RPMI7951 (cell line): ENCODE data around the gene PRUNE2. TPM values are rescaled to one million over a fixed set of nuclear protein-coding genes. Genes with fewer than 3 reads are reported as not detected.
"Not testable (repeated sequence)": the region's sequence is repeated elsewhere in the genome, so short reads cannot be mapped to it uniquely, and the experiment has no call there.

Source experiments
- DNase-seq: peaks from one replicate; pipeline ENCODE4 v3.0.0-alpha.2; 2012; ENCODE audit warnings: low read depth
- total RNA-seq: library from RNA; depleted of rRNA; stranded (reverse); fragments of >200 nt; shearing (Covaris generic); gene quantifications from 2 replicates; pipeline ENCODE4 v1.2.3, GENCODE V29; 2014

Gene PRUNE2
- total RNA-seq, 1 experiment from 2014 or later = 0.12 TPM

GRCh38 chr9:76799473-76799872 lies 106.4 kb downstream of the PRUNE2 start:
- DNase-seq = no peak

- no peak for DNase-seq
These were observed 107.4 kb downstream of the PRUNE2 start for GRCh38 chr9:76798527-76798926.

DNA sequence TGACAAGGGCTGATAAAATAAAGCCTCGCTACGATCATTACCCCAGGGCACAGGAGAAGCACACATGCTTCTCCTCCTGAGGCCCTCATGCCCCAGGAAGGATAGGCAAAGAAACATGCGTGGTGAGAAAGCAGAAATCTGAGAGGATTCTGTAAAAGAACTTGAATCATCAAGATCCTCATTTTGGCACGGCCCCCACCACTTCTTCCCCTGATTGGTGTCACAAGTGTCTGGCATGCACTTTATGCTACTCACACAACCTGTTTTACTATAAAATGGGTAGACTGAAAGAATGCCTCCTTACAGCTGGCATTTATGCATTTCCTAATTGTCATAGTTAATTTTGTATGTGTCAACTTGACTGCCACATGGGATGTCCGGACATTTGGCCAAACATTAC lies 109.6 kb downstream of the PRUNE2 start:
- no peak for DNase-seq

GRCh38 chr9:76793784-76794431 lies 112.0 kb downstream of the PRUNE2 start:
- no peak for DNase-seq

- DNase-seq = no peak
These were observed 116.1 kb downstream of the PRUNE2 start for GRCh38 chr9:76789840-76790239.

- DNase-seq = peak; percentile 47
These were observed 118.2 kb downstream of the PRUNE2 start for GRCh38 chr9:76787677-76788076.

GRCh38 chr9:76785501-76785900 lies 120.4 kb downstream of the PRUNE2 start:
- no peak for DNase-seq

DNA sequence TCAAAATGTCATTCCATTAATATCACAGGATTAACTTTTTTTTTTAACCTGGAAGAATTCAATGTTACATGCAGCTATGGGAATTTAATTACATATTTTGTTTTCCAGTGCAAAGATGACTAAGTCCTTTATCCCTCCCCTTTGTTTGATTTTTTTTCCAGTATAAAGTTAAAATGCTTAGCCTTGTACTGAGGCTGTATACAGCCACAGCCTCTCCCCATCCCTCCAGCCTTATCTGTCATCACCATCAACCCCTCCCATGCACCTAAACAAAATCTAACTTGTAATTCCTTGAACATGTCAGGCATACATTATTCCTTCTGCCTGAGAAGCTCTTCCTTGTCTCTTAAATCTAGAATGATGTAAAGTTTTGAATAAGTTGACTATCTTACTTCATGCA lies 121.0 kb downstream of the PRUNE2 start:
- no peak for DNase-seq

DNA sequence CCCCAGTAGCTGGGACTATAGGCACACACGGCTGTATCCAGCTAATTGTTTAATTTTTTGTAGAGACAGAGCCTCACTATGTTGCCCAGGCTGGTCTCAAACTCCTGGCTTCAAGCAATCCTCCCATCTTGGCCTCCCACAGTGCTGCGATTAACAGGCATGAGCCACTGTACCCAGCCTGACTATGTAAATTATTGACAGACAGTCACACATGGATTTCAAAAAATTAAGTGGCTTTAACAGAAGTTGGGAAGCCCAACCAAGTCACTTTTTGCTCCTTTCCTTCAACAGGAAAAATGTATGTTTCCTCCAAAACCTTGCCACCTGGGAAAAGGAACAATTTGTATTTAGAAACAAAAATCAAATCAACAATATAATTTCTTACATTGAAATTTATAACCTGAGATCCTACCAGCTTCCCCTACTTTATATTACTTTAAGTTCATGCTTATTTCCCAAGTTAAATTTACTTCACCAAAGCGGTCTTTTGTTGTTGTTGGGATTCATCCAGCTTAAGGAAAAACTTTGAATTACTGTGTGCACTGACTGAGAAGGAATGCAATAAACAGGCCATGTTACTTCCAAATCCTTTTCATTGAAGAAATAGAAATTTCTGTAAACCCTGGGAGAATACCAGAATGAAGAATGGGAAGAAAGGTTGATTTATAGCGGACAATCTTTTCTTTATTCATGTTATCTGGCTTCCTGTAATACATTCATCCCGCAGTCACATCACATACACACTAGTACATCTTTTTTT lies 133.0 kb downstream of the PRUNE2 start:
- no peak for DNase-seq

DNA sequence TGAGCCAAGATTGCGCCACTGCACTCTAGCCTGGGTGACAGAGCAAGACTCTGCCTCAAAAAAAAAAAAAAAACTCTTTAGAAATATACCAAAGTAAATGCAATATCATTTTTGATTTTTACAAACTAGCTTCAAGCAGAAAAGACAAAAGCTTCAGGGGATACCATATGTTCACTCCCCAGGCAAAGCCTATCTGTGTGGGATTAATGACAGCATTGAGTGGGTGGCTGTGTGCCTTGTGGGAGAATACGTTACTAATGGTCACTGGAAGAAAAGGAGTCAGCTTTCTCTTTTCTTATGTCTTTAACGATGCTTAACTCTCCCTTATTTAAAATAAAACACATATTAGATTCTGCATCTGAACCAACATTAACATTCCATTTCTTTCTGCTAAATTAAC lies 139.8 kb downstream of the PRUNE2 start:
- no peak for DNase-seq

DNA sequence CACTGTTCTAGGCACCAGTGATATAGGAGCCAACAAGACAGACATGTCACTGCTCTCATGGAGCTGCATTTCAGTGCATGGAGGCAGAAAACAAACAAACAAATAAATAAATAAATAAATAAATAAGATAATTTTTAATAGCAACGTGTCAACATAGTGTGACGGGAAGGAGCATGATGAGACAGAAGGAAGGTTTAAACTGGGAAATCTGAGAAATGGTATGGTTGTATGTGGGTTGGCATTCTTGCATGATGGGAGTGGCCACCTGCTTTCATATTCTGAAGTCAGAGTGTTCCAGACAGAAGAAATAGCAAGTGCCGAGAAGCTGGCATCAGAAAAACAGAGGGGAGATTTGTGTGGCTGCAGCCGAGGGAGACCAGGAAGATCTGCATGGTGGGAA lies 141.8 kb downstream of the PRUNE2 start, which contains the start of gene PCA3:
Gene PCA3 (plus strand): TSS at position 301 of the 400 bp plus-strand sequence.
- no peak for DNase-seq

- DNase-seq = peak; percentile 4
These were observed 144.5 kb downstream of the PRUNE2 start for GRCh38 chr9:76761448-76761847.

DNA sequence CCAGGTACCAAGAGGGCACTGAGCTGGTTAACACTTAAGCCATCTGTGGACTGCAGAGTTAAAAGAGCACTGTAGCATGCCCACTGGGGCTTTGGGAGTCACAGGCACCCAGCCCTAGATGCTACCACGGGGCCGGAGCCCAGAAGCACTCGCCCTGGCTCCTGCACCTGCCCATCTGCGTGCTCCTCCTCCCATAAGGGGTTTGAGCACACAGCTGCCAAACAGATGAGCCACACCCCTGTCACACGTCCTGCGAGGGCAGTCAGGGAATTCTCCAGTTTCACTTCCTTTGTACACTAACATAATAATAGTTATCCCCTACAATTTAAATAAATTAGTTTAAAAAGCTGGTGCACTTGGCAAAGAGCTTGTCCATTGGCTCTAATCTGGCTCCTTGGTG lies 146.2 kb downstream of the PRUNE2 start:
- DNase-seq = no peak

GRCh38 chr9:76758476-76758875 lies 147.4 kb downstream of the PRUNE2 start:
- DNase-seq = no peak

DNA sequence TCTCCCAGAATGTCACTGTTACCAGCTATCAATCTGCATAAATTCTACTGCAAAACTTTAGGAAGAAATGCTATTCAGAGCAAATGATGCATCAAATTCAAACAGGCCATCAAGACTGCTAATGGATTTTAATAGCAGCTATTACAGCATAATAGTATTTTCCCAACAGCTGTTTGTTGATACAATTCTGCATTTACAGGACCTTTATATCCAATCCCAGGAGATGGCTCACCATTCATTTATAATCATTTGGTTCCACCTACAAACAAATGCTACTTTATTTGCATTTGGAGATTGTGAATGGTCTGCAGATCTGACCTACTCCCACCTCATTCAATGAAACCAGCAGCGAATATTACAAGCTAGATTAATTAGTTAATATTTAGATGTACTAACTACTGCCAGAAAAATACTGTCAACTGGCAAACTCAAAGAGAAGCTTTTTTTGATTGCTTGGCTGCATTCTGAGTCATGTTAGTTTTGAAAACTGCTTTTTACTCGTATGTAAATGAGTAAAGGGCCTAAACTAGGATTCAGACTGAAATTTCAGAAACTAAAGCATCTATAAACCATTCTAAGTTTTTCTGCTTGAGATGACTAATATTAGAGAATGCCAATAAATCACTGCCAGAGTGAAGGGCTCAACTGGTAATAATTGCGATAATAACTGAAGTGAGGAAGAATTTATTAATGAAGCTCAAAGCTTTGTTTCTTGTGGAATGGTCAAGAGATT lies 148.8 kb downstream of the PRUNE2 start:
- no peak for DNase-seq

DNA sequence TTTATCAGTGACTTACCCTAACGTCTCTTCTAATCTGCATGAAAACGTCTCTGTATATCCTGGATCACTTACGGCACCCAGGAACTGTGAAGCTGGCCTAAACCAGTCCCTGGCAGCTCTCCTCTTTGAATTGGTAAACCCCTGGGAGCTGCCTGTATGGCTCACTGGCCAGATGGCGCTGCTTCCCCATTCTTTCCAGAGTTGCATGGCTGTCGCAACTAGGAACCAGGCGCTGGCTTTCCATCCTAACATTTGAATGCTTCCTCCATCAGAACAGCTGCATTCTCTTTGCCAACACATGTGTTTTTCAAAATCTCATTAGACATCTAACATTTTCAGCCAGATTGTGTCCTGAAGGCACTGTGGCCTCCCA lies 149.7 kb downstream of the PRUNE2 start:
- DNase-seq = peak; percentile 44

DNA sequence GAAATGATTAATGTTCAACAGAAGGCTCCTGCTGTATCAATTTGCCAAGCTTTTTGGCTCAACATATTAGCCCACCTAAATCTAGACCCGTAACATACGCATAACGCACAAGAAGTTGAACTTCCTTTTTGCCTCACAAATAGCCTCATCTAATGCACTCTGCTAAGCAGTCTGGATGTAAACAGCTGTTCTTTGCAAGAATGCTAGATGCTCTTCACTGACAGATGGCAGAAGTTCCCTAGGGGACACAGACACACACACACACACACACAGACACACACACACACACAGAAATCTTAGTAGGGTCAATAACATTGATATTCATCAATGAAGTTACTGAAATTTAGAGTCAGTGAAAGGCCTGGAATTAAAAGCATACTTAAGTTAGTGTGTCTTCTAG lies 154.9 kb downstream of the PRUNE2 start:
- no peak for DNase-seq

- DNase-seq = no peak
These were observed 161.6 kb downstream of the PRUNE2 start for GRCh38 chr9:76744336-76744735.

DNA sequence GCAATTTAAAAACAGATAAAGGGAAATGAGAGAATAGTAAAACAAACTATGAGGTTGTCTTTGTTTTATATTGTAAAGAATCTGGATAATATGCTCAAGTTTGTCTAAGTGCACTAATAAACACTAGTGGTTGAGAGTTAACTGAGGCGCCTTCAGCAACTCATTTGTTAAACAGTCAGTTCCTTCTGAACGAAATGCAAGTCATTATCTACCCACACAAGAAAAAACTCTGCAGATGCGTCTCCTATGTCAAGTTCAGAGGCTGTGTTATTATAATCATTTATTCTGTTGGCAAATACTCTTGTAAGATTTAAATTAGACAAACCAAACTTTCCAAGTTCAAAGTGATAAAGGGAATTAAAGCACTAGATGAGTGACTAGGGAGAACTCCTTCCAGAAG lies 162.0 kb downstream of the PRUNE2 start:
- DNase-seq = no peak

GRCh38 chr9:76742890-76743289 lies 163.0 kb downstream of the PRUNE2 start:
- DNase-seq = not testable (repeated sequence)

DNA sequence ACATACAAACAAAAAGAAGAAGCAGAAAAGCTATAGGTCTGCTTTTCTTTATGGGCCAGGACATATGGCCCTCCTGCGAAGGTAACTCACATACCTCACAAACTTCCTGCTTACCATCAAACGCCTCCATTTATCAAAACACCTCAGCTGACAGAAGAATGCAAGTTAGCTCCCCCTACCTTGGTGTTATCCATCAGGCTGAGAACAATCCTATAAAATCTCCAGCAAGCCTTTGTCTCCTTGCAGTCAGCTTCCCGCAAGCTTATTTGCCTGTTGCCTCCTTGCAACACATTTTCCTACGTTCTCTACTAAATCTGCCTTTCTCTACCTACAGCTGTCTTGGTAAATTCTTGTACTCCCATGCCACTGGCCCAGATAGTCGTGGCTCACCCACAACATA lies 164.4 kb downstream of the PRUNE2 start:
- DNase-seq = no peak

GRCh38 chr9:76738402-76738801 lies 167.5 kb downstream of the PRUNE2 start:
- no peak for DNase-seq
